HCT116 (cell line): Measurements from ENCODE around the gene TMEM14A. TPM values are rescaled to one million over a fixed set of nuclear protein-coding genes. Genes with fewer than 3 reads are reported as not detected.
"Not testable (repeated sequence)": the region's sequence is repeated elsewhere in the genome, so short reads cannot be mapped to it uniquely, and the experiment has no call there.

ENCODE experiments used
- ATAC-seq: fragments of 200-7000 bp; cut with Tn5 transposase; 2 replicates; pipeline ENCODE4 v1.9.1; 2020; ENCODE audit warnings: mild to moderate bottlenecking, moderate library complexity
- BruUV-seq: library from RNA; stranded (reverse); fragments of 400-500 nt; replicated peaks from 2 replicates; lab custom pipeline; 2021; lab: Mats Ljungman, UMichigan
- CTCF ChIA-PET: fragments of 300-600 bp; sonication (Branson Sonifier 250); formaldehyde crosslinking; loops from one replicate; lab custom pipeline; 2021; ENCODE audit warnings: antibody characterized with exemption; lab: Charles Lee
- POLR2A ChIA-PET: fragments of 300-600, 350-600 bp; sonication (Branson Sonifier 250); formaldehyde crosslinking; loops from one replicate; lab custom pipeline; 2021; ENCODE audit warnings: antibody characterized with exemption; lab: Charles Lee
- RAD21 ChIA-PET, 2 experiments: fragments of 300-600 bp; sonication (Branson Sonifier 250); formaldehyde crosslinking; loops; one replicate each; lab custom pipeline; 2023; ENCODE audit warnings: low total read pairs in 2 of 2; ENCODE audit not compliant: uncharacterized antibody in 2 of 2, unreplicated experiment in 2 of 2, low non-redundant PET in 1 of 2; lab: Charles Lee
- DNase-seq: peaks from one replicate; pipeline ENCODE4 v3.0.0-alpha.2; 2010; ENCODE audit warnings: low read depth, low spot score
- H2AFZ ChIP-seq: fragments of 200-600 bp; shearing (Covaris generic), sonication (generic); 2 replicates; pipeline ENCODE4 v1.6.1; 2017; ENCODE audit warnings: low read depth, mixed run types, mixed read lengths, antibody characterized with exemption, low read length; ENCODE audit not compliant: poor library complexity, severe bottlenecking
- H3K27ac ChIP-seq: 2 replicates; pipeline ENCODE4 v1.5.1; 2012; ENCODE audit warnings: low read depth, low read length
- H3K27me3 ChIP-seq: fragments of 200-600 bp; sonication (generic); 2 replicates; pipeline ENCODE4 v1.6.1; 2016; ENCODE audit warnings: mixed run types, low read length, mixed read lengths; ENCODE audit not compliant: insufficient read depth
- H3K36me3 ChIP-seq, 2 experiments: fragments of 200-500 bp in 1 of 2; fragments of 200-600 bp in 1 of 2; sonication (Bioruptor generic) in 1 of 2; sonication (generic) in 1 of 2; 2 replicates each; pipeline versions ENCODE4 v1.5.1 to v1.6.1; 2014 to 2016; ENCODE audit warnings: low read length in 2 of 2, inconsistent platforms in 1 of 2, mixed read lengths in 1 of 2, mixed run types in 1 of 2; ENCODE audit not compliant: insufficient read depth in 2 of 2, control insufficient read depth in 1 of 2
- H3K4me1 ChIP-seq, 2 experiments: fragments of 200-600 bp in 1 of 2; sonication (generic) in 1 of 2; 2 replicates each; pipeline versions ENCODE4 v1.5.1 to v1.6.1; 2012 to 2017; ENCODE audit warnings: low read length in 2 of 2, inconsistent platforms in 1 of 2, mild to moderate bottlenecking in 1 of 2, mixed read lengths in 1 of 2, mixed run types in 1 of 2, moderate library complexity in 1 of 2; ENCODE audit not compliant: insufficient read depth in 2 of 2, control insufficient read depth in 1 of 2
- H3K4me2 ChIP-seq: fragments of 200-600 bp; sonication (generic); 2 replicates; pipeline ENCODE4 v1.6.1; 2017; ENCODE audit warnings: mixed run types, low read length, mixed read lengths
- H3K4me3 ChIP-seq, 2 experiments: fragments of 200-600 bp in 1 of 2; sonication (generic) in 1 of 2; replicated peaks in 1 of 2; 2 replicates each; pipeline ENCODE4 v1.5.1; 2011 to 2016; ENCODE audit warnings: low read length in 2 of 2, control low read depth in 1 of 2, low read depth in 1 of 2, mild to moderate bottlenecking in 1 of 2, mixed read lengths in 1 of 2, mixed run types in 1 of 2
- H3K79me2 ChIP-seq: fragments of 200-600 bp; sonication (generic); 2 replicates; pipeline ENCODE4 v1.6.1; 2017; ENCODE audit warnings: mild to moderate bottlenecking, mixed run types, low read length, moderate library complexity, mixed read lengths; ENCODE audit not compliant: insufficient read depth
- H3K9ac ChIP-seq: fragments of 200-600 bp; sonication (generic); 2 replicates; pipeline ENCODE4 v1.6.1; 2016; ENCODE audit warnings: low read length, mixed read lengths
- H3K9me2 ChIP-seq: fragments of 200-600 bp; sonication (generic), shearing (Covaris generic); 2 replicates; pipeline ENCODE4 v1.6.1; 2017; ENCODE audit warnings: mixed run types, mild to moderate bottlenecking, moderate library complexity; ENCODE audit not compliant: insufficient read depth
- H3K9me3 ChIP-seq, 2 experiments: fragments of 200-500 bp in 1 of 2; fragments of 200-600 bp in 1 of 2; sonication (Bioruptor generic) in 1 of 2; sonication (generic) in 1 of 2; 2 replicates each; pipeline ENCODE4 v1.6.1; 2014 to 2017; ENCODE audit warnings: low read length in 2 of 2, mixed read lengths in 2 of 2, inconsistent platforms in 1 of 2, low read depth in 1 of 2, mild to moderate bottlenecking in 1 of 2, mixed run types in 1 of 2, moderate library complexity in 1 of 2; ENCODE audit not compliant: control insufficient read depth in 1 of 2, insufficient read depth in 1 of 2
- H4K20me1 ChIP-seq: fragments of 200-600 bp; sonication (generic), shearing (Covaris generic); 2 replicates; pipeline ENCODE4 v1.6.1; 2017; ENCODE audit warnings: mixed run types, mild to moderate bottlenecking, moderate library complexity; ENCODE audit not compliant: insufficient read depth
- ATF3 ChIP-seq: IDR thresholded peaks from 2 replicates; pipeline ENCODE4 v1.6.1; 2012
- CBX3 ChIP-seq: IDR thresholded peaks from 2 replicates; pipeline ENCODE4 v1.6.1; 2012; ENCODE audit warnings: low read depth
- EGR1 ChIP-seq: IDR thresholded peaks from 2 replicates; pipeline ENCODE4 v1.6.1; 2012; ENCODE audit warnings: low read depth
- EZH2 ChIP-seq: fragments of 200-600 bp; sonication (generic); IDR thresholded peaks from 2 replicates; pipeline ENCODE4 v1.6.1; 2017; ENCODE audit warnings: antibody characterized with exemption, mixed run types
- EZH2phosphoT487 ChIP-seq: fragments of 200-600 bp; IDR thresholded peaks from 2 replicates; pipeline ENCODE4 v1.6.1; 2018; ENCODE audit warnings: antibody characterized with exemption, borderline replicate concordance
- JUND ChIP-seq: IDR thresholded peaks from 2 replicates; pipeline ENCODE4 v1.6.1; 2012
- MAX ChIP-seq: IDR thresholded peaks from 2 replicates; pipeline ENCODE4 v1.6.1; 2012
- POLR2AphosphoS5 ChIP-seq: IDR thresholded peaks from 2 replicates; pipeline ENCODE4 v1.6.1; 2011; ENCODE audit warnings: mild to moderate bottlenecking, low read depth, low read length, moderate library complexity
- RAD21 ChIP-seq: IDR thresholded peaks from 2 replicates; pipeline ENCODE4 v1.6.1; 2012; ENCODE audit warnings: low read depth, mild to moderate bottlenecking
- SIN3A ChIP-seq: IDR thresholded peaks from 2 replicates; pipeline ENCODE4 v1.6.1; 2012; ENCODE audit warnings: low read depth
- SP1 ChIP-seq: IDR thresholded peaks from 2 replicates; pipeline ENCODE4 v1.6.1; 2012; ENCODE audit warnings: low read depth
- TCF7L2 ChIP-seq: IDR thresholded peaks from 2 replicates; pipeline ENCODE4 v1.7.0; 2011; ENCODE audit warnings: borderline replicate concordance, inconsistent platforms; ENCODE audit not compliant: insufficient read depth, insufficient read length; ENCODE audit errors: extremely low read depth
- YY1 ChIP-seq: IDR thresholded peaks from 2 replicates; pipeline ENCODE4 v1.6.1; 2011; ENCODE audit warnings: low read length, low read depth, moderate library complexity, mild to moderate bottlenecking; ENCODE audit not compliant: insufficient replicate concordance; ENCODE audit errors: extremely low read depth
- ZFX ChIP-seq: fragments of 450-650 bp; IDR thresholded peaks from 2 replicates; pipeline ENCODE4 v1.6.1; 2017
- ZNF274 ChIP-seq: fragments of 200-500 bp; sonication (Bioruptor generic); IDR thresholded peaks from 2 replicates; pipeline ENCODE4 v1.6.1; 2014; ENCODE audit warnings: mild to moderate bottlenecking, low read depth, low read length, inconsistent platforms
- intact Hi-C: fragments of 100-400 bp; cut with micrococcal nuclease; formaldehyde crosslinking; loops from 2 replicates; pipeline ENCODE4 v1.10.0; 2022
- total RNA-seq: library from RNA; stranded (reverse); gene quantifications from one replicate; pipeline ENCODE4 v1.2.1, GENCODE V29; 2021; ENCODE audit not compliant: unreplicated experiment

TMEM14A gene
- total RNA-seq, 1 experiment from 2014 or later = 51.5 TPM

GRCh38 chr6:52714761-52715160, 43.8 kb downstream of the TMEM14A start:
- RAD21 ChIA-PET, H2AFZ ChIP-seq, DNase-seq, CTCF ChIA-PET, H3K4me3 ChIP-seq, H3K27ac ChIP-seq, H3K4me1 ChIP-seq, H3K27me3 ChIP-seq, H3K9me3 ChIP-seq, H3K9ac ChIP-seq, BruUV-seq, ATAC-seq, H3K4me2 ChIP-seq, H3K36me3 ChIP-seq, H4K20me1 ChIP-seq, intact Hi-C loops, H3K79me2 ChIP-seq, H3K9me2 ChIP-seq, POLR2A ChIA-PET: not testable (repeated sequence)

- no peak for ATAC-seq
- H3K4me2 ChIP-seq = no peak overlapping the region
- no peak overlapping the region for H3K27ac ChIP-seq
- no peaks in the 10 kb centered on the region for H3K9me2 ChIP-seq
- no peak for DNase-seq
- H3K9ac ChIP-seq = no peak overlapping the region
- H3K36me3 ChIP-seq = no peaks in the 10 kb centered on the region
- H3K4me1 ChIP-seq = no peaks in the 10 kb centered on the region
- no peak overlapping the region for H3K4me3 ChIP-seq
- no peaks in the 10 kb centered on the region for H4K20me1 ChIP-seq
- no peaks in the 10 kb centered on the region for H3K79me2 ChIP-seq
- no TSS peak for BruUV-seq
- CTCF ChIA-PET = no interaction called here
- no peak for TF ChIP-seq YY1
- no peak for TF ChIP-seq EZH2
- no peak for TF ChIP-seq CBX3
- no peak for TF ChIP-seq MAX
- no peak for TF ChIP-seq POLR2AphosphoS5
- TF ChIP-seq SP1 = no peak
- no peak for TF ChIP-seq EGR1
- TF ChIP-seq SIN3A = no peak
- no peak for TF ChIP-seq RAD21
- no peak for TF ChIP-seq TCF7L2
- TF ChIP-seq ZFX = no peak
- no peak for TF ChIP-seq ZNF274
- TF ChIP-seq ATF3 = no peak
- no peak for TF ChIP-seq EZH2phosphoT487
- no peak for TF ChIP-seq JUND
- H2AFZ ChIP-seq = no peak overlapping the region
- POLR2A ChIA-PET = no interaction called here
- no peaks in the 10 kb centered on the region for H3K9me3 ChIP-seq
- H3K27me3 ChIP-seq = no peaks in the 10 kb centered on the region
- intact Hi-C loops = no loop called here
- RAD21 ChIA-PET = no interaction called here
Measured at GRCh38 chr6:52718550-52718949, 47.6 kb downstream of the TMEM14A start.
